GM18526 (cell line): Measurements from ENCODE around the gene UBR3.

Source experiments
- POLR2A ChIP-seq: IDR thresholded peaks from 3 replicates; pipeline ENCODE4 v1.6.1; 2011; ENCODE audit not compliant: insufficient read length; ENCODE audit errors: extremely low read depth

Gene UBR3

GRCh38 chr2:169979025-169979424, 151.8 kb downstream of the UBR3 start:
- TF ChIP-seq POLR2A, result no peak

- no peak for TF ChIP-seq POLR2A
These were observed 152.7 kb downstream of the UBR3 start for GRCh38 chr2:169980001-169980400.

GRCh38 chr2:169980643-169981042, 153.4 kb downstream of the UBR3 start:
- TF ChIP-seq POLR2A, result no peak

GRCh38 chr2:169982929-169983328, 155.7 kb downstream of the UBR3 start:
- no peak for TF ChIP-seq POLR2A

- no peak for TF ChIP-seq POLR2A
These were observed 156.3 kb downstream of the UBR3 start for GRCh38 chr2:169983506-169983905.

GRCh38 chr2:169984145-169984544, 156.9 kb downstream of the UBR3 start:
- no peak for TF ChIP-seq POLR2A

- TF ChIP-seq POLR2A, result no peak
These were observed 167.5 kb downstream of the UBR3 start for GRCh38 chr2:169994752-169995151.

GRCh38 chr2:169997140-169997887, 170.1 kb downstream of the UBR3 start:
- no peak for TF ChIP-seq POLR2A

- TF ChIP-seq POLR2A, result no peak
These were observed 171.8 kb downstream of the UBR3 start for GRCh38 chr2:169999054-169999453.

GRCh38 chr2:170002096-170002495, 174.8 kb downstream of the UBR3 start:
- no peak for TF ChIP-seq POLR2A

GRCh38 chr2:170005702-170006101, 178.4 kb downstream of the UBR3 start:
- TF ChIP-seq POLR2A, result no peak

GRCh38 chr2:170006587-170007325, 179.5 kb downstream of the UBR3 start:
- TF ChIP-seq POLR2A, result no peak

- no peak for TF ChIP-seq POLR2A
These were observed 182.0 kb downstream of the UBR3 start for GRCh38 chr2:170009209-170009608.

GRCh38 chr2:170012773-170013172, 185.5 kb downstream of the UBR3 start:
- TF ChIP-seq POLR2A, result no peak

GRCh38 chr2:170013802-170014551, 186.7 kb downstream of the UBR3 start:
- no peak for TF ChIP-seq POLR2A

- TF ChIP-seq POLR2A, result no peak
These were observed 187.5 kb downstream of the UBR3 start for GRCh38 chr2:170014769-170015168.

- TF ChIP-seq POLR2A, result no peak
These were observed 190.7 kb downstream of the UBR3 start for GRCh38 chr2:170017860-170018532.
